Dermis blood vessel endothelial cell (primary cell): Measurements from ENCODE around the gene CMTR1. TPM values are rescaled to one million over a fixed set of nuclear protein-coding genes. Genes with fewer than 3 reads are reported as not detected.
"Not testable (repeated sequence)": the region's sequence is repeated elsewhere in the genome, so short reads cannot be mapped to it uniquely, and the experiment has no call there.

Experiments used
- DNase-seq: peaks from one replicate; pipeline ENCODE4 v3.0.0; 2010
- total RNA-seq: library from RNA; depleted of rRNA; stranded (reverse); fragments of >200 nt; gene quantifications from 2 replicates; pipeline ENCODE4 v1.2.3, GENCODE V29; 2014

CMTR1 gene, protein sequence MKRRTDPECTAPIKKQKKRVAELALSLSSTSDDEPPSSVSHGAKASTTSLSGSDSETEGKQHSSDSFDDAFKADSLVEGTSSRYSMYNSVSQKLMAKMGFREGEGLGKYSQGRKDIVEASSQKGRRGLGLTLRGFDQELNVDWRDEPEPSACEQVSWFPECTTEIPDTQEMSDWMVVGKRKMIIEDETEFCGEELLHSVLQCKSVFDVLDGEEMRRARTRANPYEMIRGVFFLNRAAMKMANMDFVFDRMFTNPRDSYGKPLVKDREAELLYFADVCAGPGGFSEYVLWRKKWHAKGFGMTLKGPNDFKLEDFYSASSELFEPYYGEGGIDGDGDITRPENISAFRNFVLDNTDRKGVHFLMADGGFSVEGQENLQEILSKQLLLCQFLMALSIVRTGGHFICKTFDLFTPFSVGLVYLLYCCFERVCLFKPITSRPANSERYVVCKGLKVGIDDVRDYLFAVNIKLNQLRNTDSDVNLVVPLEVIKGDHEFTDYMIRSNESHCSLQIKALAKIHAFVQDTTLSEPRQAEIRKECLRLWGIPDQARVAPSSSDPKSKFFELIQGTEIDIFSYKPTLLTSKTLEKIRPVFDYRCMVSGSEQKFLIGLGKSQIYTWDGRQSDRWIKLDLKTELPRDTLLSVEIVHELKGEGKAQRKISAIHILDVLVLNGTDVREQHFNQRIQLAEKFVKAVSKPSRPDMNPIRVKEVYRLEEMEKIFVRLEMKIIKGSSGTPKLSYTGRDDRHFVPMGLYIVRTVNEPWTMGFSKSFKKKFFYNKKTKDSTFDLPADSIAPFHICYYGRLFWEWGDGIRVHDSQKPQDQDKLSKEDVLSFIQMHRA
- 41.0 and 47.6 TPM in 2 replicates for total RNA-seq

DNA sequence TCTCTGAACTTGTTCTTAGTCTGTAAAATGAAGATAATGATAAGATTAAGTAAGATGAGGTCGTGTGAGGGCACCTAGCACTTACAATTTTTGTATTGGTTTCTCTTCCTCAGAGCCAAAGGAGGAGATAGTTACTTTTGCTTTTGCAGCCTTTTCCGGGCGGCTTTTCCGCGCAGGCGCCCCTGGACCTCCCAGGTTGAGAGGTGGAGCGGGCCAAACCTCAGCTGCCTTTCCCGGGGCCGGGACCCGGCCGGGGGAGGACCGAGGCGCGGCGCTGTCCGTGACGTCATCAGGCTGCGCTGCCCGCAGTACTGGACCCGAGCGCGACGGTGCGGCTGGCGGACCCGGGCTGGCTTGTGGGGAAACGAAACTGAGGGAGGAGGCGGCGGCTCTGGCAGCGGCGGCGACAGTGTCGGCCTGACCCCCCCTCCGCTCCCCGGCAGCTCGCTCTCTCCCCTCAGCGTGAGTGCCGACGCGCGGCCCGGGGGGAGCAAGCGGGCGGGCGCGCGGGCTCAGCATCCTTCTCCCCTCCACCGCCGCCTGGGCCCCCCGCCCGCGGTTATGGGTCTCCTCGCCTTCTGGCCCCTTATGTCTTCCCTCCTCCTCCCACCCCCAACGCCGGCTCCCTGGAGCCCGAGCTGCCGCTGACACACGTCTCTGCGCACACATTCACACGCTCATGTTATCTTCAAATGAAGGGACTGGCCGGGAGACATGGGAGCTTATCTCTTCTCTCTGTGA lies at the start of gene CMTR1:
CMTR1 (plus strand) TSS at position 306 of the 741 bp plus-strand sequence. CDS start 2,409 bp downstream, outside the sequence.
- DNase-seq = peak; percentile 93

DNA sequence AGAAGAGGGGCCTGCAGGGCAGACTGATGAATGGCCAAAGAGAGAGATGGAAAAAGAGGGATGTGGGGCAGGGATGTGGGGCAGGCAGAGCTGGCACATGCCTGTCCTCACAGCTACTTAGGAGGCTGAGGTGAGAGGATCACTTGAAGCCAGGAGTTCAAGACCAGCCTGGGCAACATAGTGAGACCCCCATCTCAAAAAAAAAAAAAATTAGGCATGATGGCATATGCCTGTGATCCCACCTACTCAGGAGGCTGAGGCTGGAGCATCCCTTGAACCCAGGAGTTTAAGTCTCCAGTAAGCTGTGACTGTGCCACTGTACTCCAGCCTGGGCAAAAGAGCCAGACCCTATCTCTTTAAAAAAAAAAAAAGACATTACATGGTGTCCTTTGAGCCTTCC lies 44.4 kb upstream of the CMTR1 start:
- DNase-seq = no peak

DNA sequence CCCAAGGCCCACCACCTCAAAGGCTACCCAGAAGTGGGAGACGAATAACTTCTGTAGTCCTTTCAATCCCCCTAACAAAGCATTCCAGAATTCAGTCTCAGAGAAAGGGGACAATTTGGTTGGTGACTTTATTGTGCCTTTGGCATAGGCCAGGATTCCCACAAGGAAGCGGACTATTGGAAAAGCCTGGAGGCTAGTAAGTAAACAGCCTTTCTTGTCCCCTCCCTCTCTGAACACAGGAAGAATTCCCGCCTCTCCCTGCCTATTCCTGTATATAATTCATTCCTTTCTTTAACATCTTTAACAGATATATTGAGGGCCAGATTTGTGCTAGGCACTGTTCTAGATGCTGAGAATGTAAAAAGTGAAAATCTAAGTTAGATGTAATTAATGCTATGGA lies 43.2 kb upstream of the CMTR1 start:
- DNase-seq = no peak

DNA sequence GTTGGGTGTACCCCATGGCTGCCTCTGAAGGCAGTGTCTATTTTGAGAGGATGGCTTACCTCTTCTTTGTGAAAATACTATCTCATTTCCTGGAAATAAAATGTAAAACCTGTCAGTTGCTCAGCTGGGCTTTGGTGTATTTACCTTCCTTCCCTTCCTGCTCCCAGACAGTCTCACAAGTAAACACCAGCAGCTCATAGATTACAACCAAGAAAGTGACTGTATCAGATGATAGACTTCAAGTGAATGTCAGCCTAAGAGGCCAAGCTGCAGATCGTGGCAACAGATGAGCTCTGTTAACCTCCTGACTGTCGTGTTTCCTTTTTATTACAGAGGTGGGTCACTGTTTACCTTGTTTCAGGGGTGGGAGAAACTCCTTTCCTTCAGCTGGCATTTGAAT lies 41.9 kb upstream of the CMTR1 start:
- DNase-seq = no peak

DNA sequence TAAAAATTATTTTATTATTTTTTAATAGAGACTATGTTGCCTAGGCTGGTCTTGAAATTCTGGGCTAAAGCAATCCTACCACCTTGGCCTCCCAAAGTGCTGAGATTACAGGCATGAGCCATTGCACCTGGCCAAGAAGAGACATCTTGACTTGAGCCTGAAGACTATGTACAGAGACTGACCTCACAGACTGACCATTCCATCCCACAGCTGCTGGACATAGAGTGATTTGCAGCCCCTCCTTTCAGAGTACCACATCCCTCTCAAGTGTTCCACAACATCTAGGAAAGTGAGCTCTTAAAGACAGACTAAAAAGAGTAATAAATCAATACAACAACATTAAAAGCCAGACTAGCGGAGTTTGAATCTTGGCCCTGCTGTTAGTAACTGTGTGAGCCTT lies 40.2 kb upstream of the CMTR1 start:
- no peak for DNase-seq

DNA sequence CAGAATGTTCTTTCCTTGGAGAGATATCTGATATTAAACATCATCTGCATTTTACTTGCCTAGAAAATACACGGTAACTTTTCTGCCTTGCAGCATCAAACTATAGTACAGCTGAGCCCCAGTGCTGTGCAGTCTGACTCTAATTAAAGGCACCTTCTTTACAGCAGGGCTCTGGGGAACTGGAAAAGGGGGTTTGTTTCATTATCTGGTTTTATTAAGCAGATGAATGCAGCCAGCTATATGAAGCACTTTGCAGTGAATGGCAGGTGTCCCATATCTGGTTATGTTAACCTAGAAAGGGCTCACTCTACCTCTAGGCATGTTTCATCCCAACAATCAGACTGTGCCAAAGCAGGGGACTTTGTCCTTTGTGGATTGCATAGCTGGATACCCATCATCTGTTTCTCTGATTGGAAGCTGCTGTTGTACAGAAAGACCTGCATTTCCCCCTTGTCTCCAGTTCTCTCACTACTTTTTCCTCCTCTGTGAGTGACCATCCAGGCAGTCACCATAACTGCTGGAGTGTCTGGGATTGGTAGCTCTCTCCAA lies 39.6 kb upstream of the CMTR1 start:
- no peak for DNase-seq

DNA sequence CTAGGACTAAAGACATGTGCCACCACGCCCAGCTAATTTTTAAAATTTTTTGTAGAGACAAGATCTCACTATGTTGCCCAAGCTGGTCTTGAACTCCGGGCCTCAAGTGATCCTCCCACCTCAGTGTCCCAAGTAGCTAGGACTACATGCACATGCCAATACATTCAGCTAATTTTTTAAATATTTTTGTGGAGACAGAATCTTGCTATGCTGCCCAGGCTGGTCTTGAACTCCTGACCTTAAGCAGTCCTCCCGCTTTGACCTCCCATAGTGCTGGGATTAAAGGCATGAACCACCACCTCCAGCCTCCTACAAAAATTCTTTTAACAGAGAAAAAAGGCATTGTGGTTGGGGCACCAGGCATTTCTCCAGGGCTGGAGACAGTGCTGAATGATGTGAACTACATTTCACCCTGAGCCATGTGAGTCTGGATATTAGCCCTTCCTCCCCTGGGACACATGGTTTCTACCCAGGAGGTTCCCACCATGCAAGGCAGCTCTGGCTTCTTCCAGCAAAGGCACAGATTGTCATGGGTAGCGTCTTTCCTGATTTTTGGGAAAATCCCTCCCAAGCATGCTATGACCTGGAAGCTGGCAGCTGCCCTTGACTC lies 36.3 kb upstream of the CMTR1 start:
- DNase-seq = no peak

DNA sequence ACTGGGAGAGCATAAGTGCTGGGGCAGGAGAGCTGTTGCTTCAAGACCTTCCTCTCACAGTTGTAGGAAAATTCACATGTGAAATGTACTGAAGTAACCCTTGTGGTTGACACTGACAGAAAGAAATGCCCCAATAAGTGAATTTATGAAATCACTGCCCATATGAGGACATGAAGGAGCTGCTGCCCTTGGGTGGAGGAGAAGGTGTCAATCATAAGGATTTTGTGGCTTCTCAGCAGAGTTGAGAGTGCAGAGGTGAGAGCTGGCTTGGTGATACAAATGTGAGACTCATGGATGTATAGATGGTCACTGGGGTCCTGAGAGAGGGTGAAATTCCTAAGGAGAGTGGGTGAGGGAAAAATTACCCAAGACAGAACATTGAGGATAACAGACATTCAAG lies 33.9 kb upstream of the CMTR1 start:
- DNase-seq = no peak

DNA sequence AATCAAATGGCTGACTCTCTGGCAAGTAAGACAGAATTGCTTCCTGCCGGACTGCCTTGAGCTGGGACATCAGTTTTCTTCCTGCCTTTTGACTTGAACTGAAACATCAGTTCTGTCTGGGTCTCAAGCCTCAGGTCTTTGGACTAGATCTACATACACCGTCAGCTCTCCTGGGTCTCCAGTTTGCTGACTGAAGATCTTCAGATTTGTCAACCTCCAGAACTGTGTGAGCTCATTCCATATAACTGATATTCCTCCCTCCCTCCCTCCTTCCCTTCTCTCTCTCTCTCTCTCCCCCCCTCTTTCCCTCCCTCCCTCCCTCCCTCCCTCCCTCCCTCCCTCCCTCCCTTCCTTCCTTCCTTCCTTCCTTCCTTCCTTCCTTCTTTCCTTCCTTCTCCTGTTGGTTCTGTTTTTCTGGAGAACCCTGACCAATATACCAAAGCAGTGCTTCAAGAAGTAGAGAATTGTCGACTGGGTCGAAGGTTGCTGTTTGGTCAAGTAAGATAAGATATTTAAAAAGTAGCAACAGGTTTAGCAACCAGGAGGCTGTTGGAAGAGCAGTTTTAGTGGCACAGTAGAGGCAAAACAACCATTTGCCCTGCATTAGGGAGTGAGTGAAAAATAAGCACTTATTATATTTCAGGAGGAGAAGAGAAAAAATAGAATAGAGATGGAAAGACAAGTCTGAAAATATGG lies 33.1 kb upstream of the CMTR1 start:
- DNase-seq = no peak

DNA sequence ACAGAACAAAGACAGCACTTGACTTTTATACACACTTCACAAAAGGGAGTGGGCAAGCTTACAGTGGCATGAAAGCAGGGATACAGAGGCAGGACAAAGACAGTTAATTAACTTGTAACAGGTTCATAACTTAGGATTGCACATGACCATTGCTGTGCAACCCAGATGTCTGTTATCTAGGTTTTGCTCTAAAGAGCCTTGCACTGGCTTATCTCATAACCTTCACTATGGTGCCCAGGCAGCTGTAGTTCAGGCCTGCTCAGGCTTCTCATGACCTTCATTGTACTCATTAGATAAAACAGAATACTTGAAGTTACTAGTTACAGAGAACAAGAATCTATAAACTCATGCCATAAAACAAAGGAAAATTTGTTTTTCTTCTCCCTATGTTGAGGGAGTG lies 31.4 kb upstream of the CMTR1 start:
- DNase-seq = not testable (repeated sequence)

DNA sequence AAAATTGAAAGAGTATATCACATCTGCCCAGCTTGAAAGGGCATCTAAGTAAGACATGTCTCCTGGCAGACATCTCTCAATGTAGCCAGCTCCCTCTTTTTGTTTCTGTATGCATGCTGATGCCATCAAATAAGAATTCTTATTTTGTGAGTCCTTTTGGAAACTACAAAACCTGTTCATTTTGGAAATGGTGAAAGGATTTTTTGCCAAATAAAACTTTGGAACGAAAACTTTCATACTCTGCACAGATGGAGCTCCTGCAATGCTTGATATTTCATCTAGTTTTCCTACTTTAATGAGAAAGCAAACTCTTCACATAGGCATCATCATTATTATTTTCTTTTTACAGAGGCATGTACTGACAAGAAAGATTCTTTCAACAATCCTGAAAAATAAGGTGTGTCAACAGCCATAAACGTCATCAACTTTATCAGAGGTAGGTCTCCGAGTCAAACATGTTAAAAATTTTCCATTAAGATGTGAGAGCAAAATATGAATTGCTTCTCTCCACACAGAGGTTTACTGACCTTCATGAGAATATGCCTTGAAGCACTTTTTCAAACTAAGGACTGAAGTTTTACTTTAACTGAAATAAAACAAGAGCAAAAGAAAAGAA lies 26.2 kb upstream of the CMTR1 start:
- no peak for DNase-seq

DNA sequence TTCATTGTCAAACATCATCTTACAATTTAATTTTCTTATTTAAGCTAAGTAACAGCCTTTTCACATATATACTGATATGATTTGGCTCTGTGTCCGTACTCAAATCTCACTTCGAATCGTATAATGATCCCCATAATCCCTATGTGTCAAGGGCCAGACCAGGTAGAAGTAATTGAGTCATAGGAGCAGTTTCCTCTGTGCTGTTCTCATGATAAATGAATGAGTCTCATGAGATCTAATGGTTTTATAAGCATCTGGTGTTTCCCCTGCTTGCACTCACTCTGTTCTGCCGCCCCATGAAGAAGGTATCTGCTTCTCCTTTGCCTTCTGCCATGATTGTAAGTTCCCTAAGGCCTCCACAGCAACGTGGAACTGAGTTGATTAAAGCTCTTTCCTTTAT lies 25.1 kb upstream of the CMTR1 start:
- DNase-seq = no peak

DNA sequence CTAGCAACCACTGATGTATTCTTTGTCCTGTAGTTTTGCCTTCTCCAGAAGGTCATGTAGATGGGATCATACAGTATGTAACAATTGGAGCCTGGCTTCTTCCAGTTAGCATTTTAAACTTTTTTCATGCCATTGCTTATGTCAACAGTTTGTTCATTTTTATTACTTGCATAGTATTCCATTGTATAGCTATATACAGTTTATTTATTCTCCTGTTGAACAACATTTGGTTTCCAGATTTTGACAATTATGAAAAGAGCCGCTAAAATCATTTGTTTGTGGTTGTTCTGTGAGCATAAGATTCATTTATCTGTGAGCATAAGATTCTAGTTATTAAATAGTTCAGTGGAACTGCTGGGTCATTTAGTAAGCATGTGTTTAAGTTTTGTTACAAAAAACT lies 23.5 kb upstream of the CMTR1 start:
- no peak for DNase-seq

DNA sequence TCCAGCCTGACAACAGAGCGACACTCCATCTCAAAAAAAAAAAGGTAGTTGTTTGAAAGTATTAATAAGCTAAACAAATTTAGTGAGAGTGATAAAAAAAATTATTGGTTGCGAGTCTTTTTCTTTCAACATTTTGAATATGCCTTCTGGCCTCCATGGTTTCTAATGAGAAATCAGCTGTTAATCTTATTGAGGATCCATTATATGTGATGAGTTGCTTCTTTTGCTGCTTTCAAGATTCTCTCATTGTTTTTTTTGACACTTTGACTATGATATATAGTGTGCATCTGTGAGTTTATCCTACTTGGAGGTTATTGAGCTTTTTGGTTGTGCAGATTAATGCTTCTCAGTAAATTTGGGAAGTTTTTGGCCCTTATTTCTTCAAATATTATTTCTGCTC lies 15.6 kb upstream of the CMTR1 start:
- DNase-seq = no peak

DNA sequence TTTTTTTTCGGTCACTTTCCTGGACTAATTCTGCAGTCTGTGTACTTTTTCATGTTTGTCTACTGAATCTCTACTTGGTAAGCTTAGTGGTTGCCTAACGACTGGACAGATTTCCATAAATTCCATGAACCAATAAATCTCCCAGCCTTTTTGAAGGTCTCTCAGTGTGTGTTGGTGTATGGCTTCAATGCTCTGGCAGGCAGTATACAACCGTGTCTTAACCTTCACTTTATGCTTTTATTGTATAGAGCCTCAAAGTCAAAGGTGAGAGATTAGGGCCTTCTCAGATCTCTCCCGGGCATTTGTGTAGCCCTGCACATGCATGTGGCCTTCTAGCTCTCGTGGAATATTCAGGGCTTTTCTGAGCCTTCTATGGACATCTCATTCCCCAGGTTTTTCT lies 14.3 kb upstream of the CMTR1 start:
- no peak for DNase-seq

DNA sequence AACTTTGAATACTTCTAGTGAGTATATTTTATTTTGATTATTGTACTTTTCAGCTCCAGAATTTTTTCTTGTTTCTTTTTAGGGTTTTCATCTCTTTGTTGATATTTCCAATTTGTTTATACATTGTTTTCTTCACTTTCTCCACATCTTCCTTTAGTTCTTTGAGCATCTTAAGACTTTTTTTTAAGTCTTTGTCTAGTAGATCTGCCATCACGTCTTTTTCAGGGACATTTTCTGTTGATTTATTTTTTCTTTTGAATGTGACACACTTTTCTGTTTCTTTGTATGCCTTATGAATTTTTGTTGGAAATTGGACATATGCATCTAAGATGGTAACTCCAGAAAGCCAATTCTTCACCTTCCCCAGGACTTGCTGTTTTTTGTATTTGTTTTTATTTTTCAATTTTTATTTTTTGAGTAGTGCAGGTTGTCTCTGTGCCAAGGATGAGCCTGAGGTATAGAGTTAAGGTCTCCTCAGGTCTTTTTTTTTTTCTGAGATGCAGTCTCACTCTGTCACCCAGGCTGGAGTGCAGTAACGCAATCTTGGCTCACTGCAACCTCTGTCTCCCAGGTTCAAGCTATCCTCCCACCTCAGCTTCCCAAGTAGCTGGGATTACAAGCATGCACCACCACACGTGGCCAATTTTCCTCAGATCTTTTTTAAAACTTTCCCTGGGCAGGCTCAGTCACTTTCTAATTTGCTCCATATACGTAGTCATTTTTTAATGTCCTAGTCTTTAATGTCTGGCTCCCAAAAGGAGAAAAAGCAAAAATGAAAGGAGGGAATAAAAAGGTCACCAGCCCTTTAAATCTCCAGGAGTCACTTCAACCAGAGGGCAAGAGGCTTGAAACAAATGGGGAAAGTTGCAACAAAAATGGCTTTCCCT lies 6.7 kb upstream of the CMTR1 start:
- no peak for DNase-seq

DNA sequence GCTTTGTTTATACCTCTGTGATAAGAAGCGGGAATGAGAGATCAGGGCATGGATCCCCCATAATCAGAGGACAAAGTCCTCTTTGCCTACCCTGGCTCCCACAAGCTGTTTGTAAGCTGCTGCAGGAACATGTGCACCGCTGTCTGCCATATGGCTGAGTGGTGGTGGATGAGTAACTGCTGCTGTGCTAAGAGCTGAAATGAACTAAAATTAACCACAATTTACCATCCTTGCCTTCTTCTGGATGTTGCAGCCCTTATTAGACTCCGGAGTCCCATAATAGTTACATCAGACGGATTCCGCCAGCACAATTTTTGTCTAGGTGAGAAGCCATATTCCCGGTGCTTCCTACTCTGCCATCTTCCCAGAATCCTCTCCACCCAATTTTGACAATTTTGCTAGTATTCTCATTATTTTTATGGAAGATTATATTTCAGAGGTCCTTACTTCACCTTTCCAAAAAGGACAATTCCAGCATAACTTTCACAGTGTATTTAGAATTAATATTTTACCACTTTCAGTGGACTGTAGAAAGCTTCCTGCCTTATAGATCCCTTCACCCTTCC lies 6.0 kb upstream of the CMTR1 start:
- no peak for DNase-seq

DNA sequence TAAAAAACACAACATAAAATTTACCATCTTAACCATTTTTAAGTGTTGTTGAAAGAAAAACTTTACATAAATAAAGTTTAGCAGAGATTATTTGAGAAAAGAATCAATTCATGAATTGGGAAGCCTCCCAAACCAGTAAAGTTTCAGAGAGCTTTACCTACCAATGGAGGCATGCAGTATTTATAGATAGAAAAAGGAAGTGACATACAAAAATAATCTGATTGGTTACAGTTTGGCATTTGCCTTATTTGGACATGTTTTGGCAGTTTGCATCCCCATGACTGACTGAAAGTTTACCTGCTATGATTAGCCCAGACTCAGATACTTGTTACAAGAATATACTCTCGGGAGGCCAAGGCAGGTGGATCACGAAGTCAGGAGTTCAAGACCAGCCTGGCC lies 3.7 kb upstream of the CMTR1 start:
- no peak for DNase-seq

DNA sequence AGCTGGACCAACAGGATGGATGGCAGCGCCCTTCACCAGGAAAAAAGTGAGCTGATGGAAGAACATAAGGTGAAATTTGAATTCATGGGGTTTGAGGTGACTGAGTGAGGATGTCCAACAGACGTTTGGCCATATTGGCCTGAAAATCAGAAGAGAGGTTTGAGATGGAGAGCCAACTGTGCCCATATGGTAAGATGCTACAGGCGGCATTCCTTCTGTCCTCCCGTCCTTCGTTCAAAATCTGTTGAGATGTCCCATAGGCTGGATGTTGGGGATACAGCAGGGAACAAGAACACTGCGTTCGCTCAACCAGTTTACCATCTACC lies 468 bp upstream of the CMTR1 start:
- DNase-seq = no peak

DNA sequence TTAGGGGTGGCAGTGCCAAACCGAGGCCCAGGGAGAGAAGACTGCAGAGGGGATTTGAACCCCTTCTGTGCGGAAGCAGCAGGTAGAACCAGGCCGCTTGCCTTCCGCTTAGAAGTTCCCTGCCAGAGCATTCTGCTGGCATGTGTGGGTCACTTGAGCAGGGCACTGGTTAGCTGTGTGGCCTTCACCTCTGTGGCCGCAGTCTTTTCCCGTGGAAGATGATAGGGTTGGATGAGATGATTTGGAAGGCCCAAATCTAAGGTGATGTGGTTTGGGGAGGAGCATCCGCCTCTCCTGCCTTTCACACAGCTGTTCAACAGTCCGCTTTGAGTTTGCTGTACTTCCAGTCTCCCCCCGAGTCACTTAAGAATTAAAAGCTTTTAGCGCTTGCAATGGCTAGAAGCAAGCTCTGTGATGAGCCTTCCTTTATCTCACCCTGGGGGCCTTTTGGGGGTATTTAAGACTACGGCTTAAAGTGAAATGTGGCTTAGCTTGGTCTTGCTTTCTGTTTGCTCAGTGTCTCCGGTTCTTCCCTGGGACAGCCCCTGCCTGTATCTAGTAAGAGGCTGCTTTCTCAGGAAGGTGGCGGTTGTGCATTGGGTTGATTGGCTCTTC lies 743 bp downstream of the CMTR1 start:
- DNase-seq = peak; percentile 30
